Mammary epithelial cell (primary cell): ENCODE measurements around the gene DCHS1.

Source experiments
- CTCF ChIP-seq, 2 donors: IDR thresholded peaks in 1 of 2; conservative IDR thresholded peaks in 1 of 2; 2 replicates each; pipeline ENCODE4 v1.5.1; 2011 to 2012; ENCODE audit warnings: inconsistent platforms in 2 of 2, low read length in 2 of 2, mild to moderate bottlenecking in 2 of 2, control low read depth in 1 of 2, low read depth in 1 of 2; ENCODE audit not compliant: insufficient read depth in 1 of 2; ENCODE audit errors: extremely low read depth in 1 of 2
- EZH2 ChIP-seq: IDR thresholded peaks from 2 replicates; pipeline ENCODE4 v1.6.1; 2012; ENCODE audit warnings: low read length, inconsistent platforms, borderline replicate concordance

- TF ChIP-seq CTCF (conservative IDR thresholded peaks at IDR 0.05 in 1 of 2, IDR thresholded peaks at IDR 0.05 in 1 of 2; ENCODE audit: extremely low read depth in 1 of 2, insufficient read depth in 1 of 2, low read depth in 1 of 2, low read length in 2 of 2) (no peak), EZH2 (no peak)
Measured at GRCh38 chr11:6657346-6657745, 1.7 kb upstream of the DCHS1 start.
